Measurements from ENCODE around the gene COL23A1.

COL23A1 gene

GRCh38 chr5:178339272-178339671 is 250.9 kb downstream of the COL23A1 start:
- no peaks in the 10 kb centered on the region for H3K9me3 ChIP-seq (ENCODE audit: control insufficient read depth, insufficient read depth, low read length)
- no peak overlapping the region for H3K27ac ChIP-seq (ENCODE audit: low read depth, low read length)
- no peak overlapping the region for H3K4me3 ChIP-seq (ENCODE audit: low read depth, low read length)
- H3K4me1 ChIP-seq (ENCODE audit: control insufficient read depth, insufficient read depth, low read length): peaks cover 3% of the 10 kb centered on the region; the same call in 1 of the 2 replicates
- H3K27me3 ChIP-seq (ENCODE audit: control insufficient read depth, insufficient read depth, low read length): no peaks in the 10 kb centered on the region
- no peaks in the 10 kb centered on the region for H3K36me3 ChIP-seq (ENCODE audit: control insufficient read depth, insufficient read depth, low read length)
- H3K9ac ChIP-seq (ENCODE audit: low read depth, low read length): no peak overlapping the region

GRCh38 chr5:178338750-178339144 is 251.4 kb downstream of the COL23A1 start:
- Histone ChIP-seq H3K4me3 (ENCODE audit: low read depth, low read length) (no peak overlapping the region), H3K36me3 (ENCODE audit: control insufficient read depth, insufficient read depth, low read length) (no peaks in the 10 kb centered on the region), H3K4me1 (ENCODE audit: control insufficient read depth, insufficient read depth, low read length) (peaks cover 3% of the 10 kb centered on the region; the same call in 1 of the 2 replicates), H3K9me3 (ENCODE audit: control insufficient read depth, insufficient read depth, low read length) (no peaks in the 10 kb centered on the region), H3K27ac (ENCODE audit: low read depth, low read length) (no peak overlapping the region), H3K9ac (ENCODE audit: low read depth, low read length) (no peak overlapping the region), H3K27me3 (ENCODE audit: control insufficient read depth, insufficient read depth, low read length) (no peaks in the 10 kb centered on the region)

GRCh38 chr5:178338126-178338749 is 252.0 kb downstream of the COL23A1 start:
- peaks cover 3% of the 10 kb centered on the region; the same call in 1 of the 2 replicates for H3K4me1 ChIP-seq (ENCODE audit: control insufficient read depth, insufficient read depth, low read length)
- no peak overlapping the region for H3K9ac ChIP-seq (ENCODE audit: low read depth, low read length)
- no peaks in the 10 kb centered on the region for H3K36me3 ChIP-seq (ENCODE audit: control insufficient read depth, insufficient read depth, low read length)
- no peak overlapping the region for H3K27ac ChIP-seq (ENCODE audit: low read depth, low read length)
- no peak overlapping the region for H3K4me3 ChIP-seq (ENCODE audit: low read depth, low read length)
- no peaks in the 10 kb centered on the region for H3K27me3 ChIP-seq (ENCODE audit: control insufficient read depth, insufficient read depth, low read length)
- H3K9me3 ChIP-seq (ENCODE audit: control insufficient read depth, insufficient read depth, low read length): no peaks in the 10 kb centered on the region

- H3K9me3 ChIP-seq (ENCODE audit: control insufficient read depth, insufficient read depth, low read length): no peaks in the 10 kb centered on the region
- no peak overlapping the region for H3K9ac ChIP-seq (ENCODE audit: low read depth, low read length)
- H3K27ac ChIP-seq (ENCODE audit: low read depth, low read length): no peak overlapping the region
Observed at GRCh38 chr5:178337334-178337741, 252.9 kb downstream of the COL23A1 start.

GRCh38 chr5:178336889-178337288 is 253.3 kb downstream of the COL23A1 start:
- no peaks in the 10 kb centered on the region for H3K27me3 ChIP-seq (ENCODE audit: control insufficient read depth, insufficient read depth, low read length)
- H3K27ac ChIP-seq (ENCODE audit: low read depth, low read length): no peak overlapping the region

More at GRCh38 chr5:178337334-178337741, 252.9 kb downstream of the COL23A1 start:
- no peaks in the 10 kb centered on the region for H3K36me3 ChIP-seq (ENCODE audit: control insufficient read depth, insufficient read depth, low read length)
- H3K4me1 ChIP-seq (ENCODE audit: control insufficient read depth, insufficient read depth, low read length): peaks cover 3% of the 10 kb centered on the region; the same call in 1 of the 2 replicates
- H3K27me3 ChIP-seq (ENCODE audit: control insufficient read depth, insufficient read depth, low read length): no peaks in the 10 kb centered on the region
- H3K4me3 ChIP-seq (ENCODE audit: low read depth, low read length): no peak overlapping the region

GRCh38 chr5:178335302-178336030 is 254.7 kb downstream of the COL23A1 start:
- no peak overlapping the region for H3K4me3 ChIP-seq (ENCODE audit: low read depth, low read length)
- no peaks in the 10 kb centered on the region for H3K9me3 ChIP-seq (ENCODE audit: control insufficient read depth, insufficient read depth, low read length)
- H3K27me3 ChIP-seq (ENCODE audit: control insufficient read depth, insufficient read depth, low read length): no peaks in the 10 kb centered on the region
- H3K4me1 ChIP-seq (ENCODE audit: control insufficient read depth, insufficient read depth, low read length): peaks cover 3% of the 10 kb centered on the region; the same call in 1 of the 2 replicates
- H3K27ac ChIP-seq (ENCODE audit: low read depth, low read length): no peak overlapping the region
- H3K9ac ChIP-seq (ENCODE audit: low read depth, low read length): no peak overlapping the region
- no peaks in the 10 kb centered on the region for H3K36me3 ChIP-seq (ENCODE audit: control insufficient read depth, insufficient read depth, low read length)

More at GRCh38 chr5:178336889-178337288, 253.3 kb downstream of the COL23A1 start:
- no peak overlapping the region for H3K9ac ChIP-seq (ENCODE audit: low read depth, low read length)
- peaks cover 3% of the 10 kb centered on the region; the same call in 1 of the 2 replicates for H3K4me1 ChIP-seq (ENCODE audit: control insufficient read depth, insufficient read depth, low read length)
- H3K9me3 ChIP-seq (ENCODE audit: control insufficient read depth, insufficient read depth, low read length): no peaks in the 10 kb centered on the region
- H3K4me3 ChIP-seq (ENCODE audit: low read depth, low read length): no peak overlapping the region
- no peaks in the 10 kb centered on the region for H3K36me3 ChIP-seq (ENCODE audit: control insufficient read depth, insufficient read depth, low read length)

GRCh38 chr5:178334861-178335260 is 255.3 kb downstream of the COL23A1 start:
- no peaks in the 10 kb centered on the region for H3K36me3 ChIP-seq (ENCODE audit: control insufficient read depth, insufficient read depth, low read length)
- H3K9ac ChIP-seq (ENCODE audit: low read depth, low read length): no peak overlapping the region
- no peaks in the 10 kb centered on the region for H3K9me3 ChIP-seq (ENCODE audit: control insufficient read depth, insufficient read depth, low read length)
- H3K4me3 ChIP-seq (ENCODE audit: low read depth, low read length): no peak overlapping the region
- peaks cover 3% of the 10 kb centered on the region; the same call in 1 of the 2 replicates for H3K4me1 ChIP-seq (ENCODE audit: control insufficient read depth, insufficient read depth, low read length)
- H3K27ac ChIP-seq (ENCODE audit: low read depth, low read length): no peak overlapping the region
- no peaks in the 10 kb centered on the region for H3K27me3 ChIP-seq (ENCODE audit: control insufficient read depth, insufficient read depth, low read length)

GRCh38 chr5:178333821-178334481 is 256.2 kb downstream of the COL23A1 start:
- Histone ChIP-seq H3K27me3 (ENCODE audit: control insufficient read depth, insufficient read depth, low read length) (no peaks in the 10 kb centered on the region), H3K4me3 (ENCODE audit: low read depth, low read length) (no peak overlapping the region), H3K36me3 (ENCODE audit: control insufficient read depth, insufficient read depth, low read length) (no peaks in the 10 kb centered on the region), H3K9ac (ENCODE audit: low read depth, low read length) (no peak overlapping the region), H3K27ac (ENCODE audit: low read depth, low read length) (no peak overlapping the region), H3K4me1 (ENCODE audit: control insufficient read depth, insufficient read depth, low read length) (peaks cover 8% of the 10 kb centered on the region; the same call in 1 of the 2 replicates), H3K9me3 (ENCODE audit: control insufficient read depth, insufficient read depth, low read length) (no peaks in the 10 kb centered on the region)

GRCh38 chr5:178332210-178332641 is 258.0 kb downstream of the COL23A1 start:
- no peak overlapping the region for H3K27ac ChIP-seq (ENCODE audit: low read depth, low read length)
- H3K9me3 ChIP-seq (ENCODE audit: control insufficient read depth, insufficient read depth, low read length): no peaks in the 10 kb centered on the region
- H3K9ac ChIP-seq (ENCODE audit: low read depth, low read length): no peak overlapping the region
- no peak overlapping the region for H3K4me3 ChIP-seq (ENCODE audit: low read depth, low read length)
- H3K4me1 ChIP-seq (ENCODE audit: control insufficient read depth, insufficient read depth, low read length): peaks cover 13% of the 10 kb centered on the region; the same call in 1 of the 2 replicates
- no peaks in the 10 kb centered on the region for H3K36me3 ChIP-seq (ENCODE audit: control insufficient read depth, insufficient read depth, low read length)
- H3K27me3 ChIP-seq (ENCODE audit: control insufficient read depth, insufficient read depth, low read length): no peaks in the 10 kb centered on the region

GRCh38 chr5:178331491-178331996 is 258.6 kb downstream of the COL23A1 start:
- H3K9me3 ChIP-seq (ENCODE audit: control insufficient read depth, insufficient read depth, low read length): no peaks in the 10 kb centered on the region
- peaks cover 10% of the 10 kb centered on the region; the same call in 1 of the 2 replicates for H3K4me1 ChIP-seq (ENCODE audit: control insufficient read depth, insufficient read depth, low read length)
- H3K27me3 ChIP-seq (ENCODE audit: control insufficient read depth, insufficient read depth, low read length): no peaks in the 10 kb centered on the region
- H3K4me3 ChIP-seq (ENCODE audit: low read depth, low read length): no peak overlapping the region
- H3K9ac ChIP-seq (ENCODE audit: low read depth, low read length): no peak overlapping the region
- H3K36me3 ChIP-seq (ENCODE audit: control insufficient read depth, insufficient read depth, low read length): no peaks in the 10 kb centered on the region
- no peak overlapping the region for H3K27ac ChIP-seq (ENCODE audit: low read depth, low read length)

All from HUES48 (cell line).